CD1c-positive myeloid dendritic cell (primary cell): Measurements from ENCODE around the gene FBXW2.

Experiments used
- DNase-seq: peaks from one replicate; pipeline ENCODE4 v3.0.0-alpha.2; 2016; ENCODE audit errors: extremely low spot score

FBXW2 gene

DNA sequence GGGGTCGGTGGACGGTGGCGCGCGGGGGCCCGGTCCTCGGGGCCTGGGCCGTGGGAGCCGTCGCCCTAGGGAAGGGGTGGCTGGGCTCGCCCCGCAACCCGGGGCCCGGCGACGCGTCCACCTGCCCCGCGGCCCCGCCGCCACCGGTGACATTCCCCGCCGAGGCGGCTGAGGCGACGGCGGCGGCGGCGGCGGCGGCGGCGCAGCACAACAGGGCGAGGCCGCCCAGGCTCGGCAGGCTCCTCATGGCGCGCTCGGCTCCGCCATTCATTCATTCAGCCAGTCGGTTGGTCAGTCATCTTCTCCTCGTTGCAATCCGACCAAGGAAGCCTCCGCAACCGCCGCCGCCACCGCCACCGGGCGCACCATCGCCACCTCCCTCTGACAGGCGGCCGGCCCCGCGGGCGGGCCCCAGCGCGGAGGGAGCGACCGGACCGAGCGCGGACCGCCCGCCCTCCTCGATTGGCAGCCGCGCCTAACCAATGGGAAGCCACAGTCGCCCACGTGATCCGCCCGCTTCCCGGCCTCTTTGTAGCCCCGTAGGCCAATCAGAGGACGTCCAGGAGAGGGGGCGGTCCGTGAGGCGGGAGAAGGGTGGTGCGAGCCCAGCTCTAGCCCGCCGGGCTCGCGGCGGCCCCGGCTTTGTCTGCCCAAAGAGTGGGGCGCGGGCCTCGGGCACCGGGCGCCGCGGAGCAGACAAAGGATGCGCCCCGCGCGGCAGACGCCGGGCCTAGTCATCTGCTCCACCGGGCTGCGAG, 78.9 kb downstream of the FBXW2 start, which contains the start of gene MEGF9:
MEGF9 (minus strand) TSS at position 383 of the 758 bp plus-strand sequence; CDS start at position 271, 112 bp downstream.
- DNase-seq, result peak; percentile 99

DNA sequence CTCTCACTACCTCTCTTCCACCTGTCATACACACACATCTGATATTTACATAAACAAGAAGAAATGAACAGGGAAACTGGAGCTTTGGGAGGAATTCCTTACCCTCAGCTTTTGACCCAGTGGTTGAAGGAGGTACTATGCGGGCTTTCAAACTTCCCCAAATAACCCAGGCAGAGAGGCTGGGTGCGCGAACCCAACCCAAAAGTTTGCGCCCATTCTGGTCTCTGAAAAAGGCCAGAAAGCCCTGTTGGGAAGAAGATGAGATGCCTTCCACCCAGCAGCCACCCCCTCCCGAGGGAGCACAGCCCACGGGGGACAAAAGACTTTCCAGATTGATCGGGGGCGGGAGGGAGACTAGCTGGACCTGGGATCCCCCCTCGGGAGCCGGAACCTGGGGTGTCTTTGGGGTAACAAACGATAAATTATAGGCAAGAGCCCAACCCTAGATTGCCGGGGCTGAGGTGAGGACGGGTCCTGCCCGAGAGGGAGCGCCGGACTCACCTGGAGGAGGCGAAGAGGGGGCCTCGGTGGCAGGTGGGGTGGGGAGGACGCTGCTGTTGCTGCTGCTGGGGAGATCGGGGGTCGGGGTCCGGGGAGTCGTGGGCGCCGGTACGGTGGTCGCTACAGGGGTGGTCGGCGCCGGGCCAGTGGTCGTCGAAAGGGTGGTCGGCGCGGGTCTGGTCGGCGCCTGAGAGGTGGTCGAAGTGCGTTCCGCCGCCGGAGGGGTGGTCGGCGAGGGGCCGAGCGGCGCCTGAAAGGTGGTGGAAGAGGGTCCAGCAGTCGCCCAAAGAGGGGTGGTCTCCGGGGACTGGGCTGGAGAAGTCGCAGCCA, 79.7 kb downstream of the FBXW2 start:
- DNase-seq, result peak; percentile 59

DNA sequence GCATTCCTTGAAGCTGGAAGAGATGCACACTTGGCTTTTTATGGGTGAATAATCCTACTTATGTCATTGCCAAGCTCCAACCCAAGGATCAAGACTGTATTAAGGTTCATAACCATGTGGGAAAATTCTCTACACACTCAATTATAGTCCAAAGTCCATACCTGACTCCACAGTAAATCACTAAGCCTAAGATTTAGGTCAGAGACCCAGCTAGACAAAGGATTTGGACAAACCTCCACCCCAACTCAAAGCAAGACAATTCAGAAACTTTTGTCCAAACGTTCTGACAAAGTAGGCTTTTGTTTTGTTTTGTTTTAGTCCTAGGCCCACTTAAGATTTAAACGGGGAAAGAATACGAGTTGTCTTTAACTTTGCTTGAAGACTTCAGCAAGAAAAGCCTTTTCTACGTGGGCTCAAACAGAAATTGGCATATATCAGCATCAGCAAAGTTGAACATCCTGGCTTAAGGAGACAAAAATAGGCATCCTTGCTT, 80.6 kb downstream of the FBXW2 start:
- DNase-seq, result no peak

DNA sequence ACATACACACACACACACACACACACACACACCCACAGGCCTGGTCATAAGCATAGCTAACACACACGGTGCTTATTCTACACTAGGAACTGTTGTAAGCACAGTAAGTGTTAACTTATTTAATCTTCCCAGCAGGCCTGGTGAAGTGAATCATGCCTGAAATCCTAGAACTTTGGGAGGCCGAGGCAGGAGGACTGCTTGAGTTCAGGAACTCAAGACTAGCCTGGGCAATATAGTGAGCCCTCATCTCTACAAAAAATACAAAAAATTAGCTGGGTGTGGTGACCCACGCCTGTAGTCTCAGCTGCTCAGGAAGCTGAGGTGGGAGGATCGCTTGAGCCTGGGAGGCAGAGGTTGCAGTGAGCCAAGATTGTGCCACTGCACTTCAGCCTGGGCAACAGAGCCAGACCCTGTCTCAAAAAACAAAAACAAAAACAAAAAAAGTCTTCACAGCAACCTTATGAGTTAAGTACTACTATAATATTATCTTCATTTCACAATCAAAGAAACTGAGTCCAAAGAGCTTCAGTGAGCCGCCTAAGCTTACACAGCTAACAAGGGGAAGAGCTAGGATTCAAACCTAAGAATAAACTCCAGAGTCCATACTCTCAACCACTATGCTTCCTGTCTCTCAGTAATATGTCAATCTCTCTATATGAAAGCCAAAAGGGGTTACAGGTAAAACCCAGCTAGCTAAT, 81.2 kb downstream of the FBXW2 start:
- DNase-seq, result no peak

DNA sequence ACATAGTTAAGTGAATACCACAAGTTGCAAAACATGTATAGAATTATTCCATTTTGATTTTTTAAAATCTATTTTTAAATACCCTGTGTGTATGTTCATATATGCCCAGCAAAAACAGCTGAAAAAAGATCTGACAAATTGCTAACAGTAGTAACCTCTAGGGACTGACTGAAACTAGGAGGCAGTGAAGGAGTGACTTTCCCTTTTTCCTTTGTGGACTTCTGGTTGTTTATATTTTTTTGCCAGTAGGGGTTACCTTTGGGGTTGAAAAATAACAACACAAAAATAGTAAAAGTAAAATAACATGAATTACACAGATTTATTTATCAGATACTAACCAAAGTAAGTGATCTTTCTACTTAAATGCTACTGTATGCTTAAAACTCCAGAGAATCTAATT, 81.9 kb downstream of the FBXW2 start:
- DNase-seq, result no peak

DNA sequence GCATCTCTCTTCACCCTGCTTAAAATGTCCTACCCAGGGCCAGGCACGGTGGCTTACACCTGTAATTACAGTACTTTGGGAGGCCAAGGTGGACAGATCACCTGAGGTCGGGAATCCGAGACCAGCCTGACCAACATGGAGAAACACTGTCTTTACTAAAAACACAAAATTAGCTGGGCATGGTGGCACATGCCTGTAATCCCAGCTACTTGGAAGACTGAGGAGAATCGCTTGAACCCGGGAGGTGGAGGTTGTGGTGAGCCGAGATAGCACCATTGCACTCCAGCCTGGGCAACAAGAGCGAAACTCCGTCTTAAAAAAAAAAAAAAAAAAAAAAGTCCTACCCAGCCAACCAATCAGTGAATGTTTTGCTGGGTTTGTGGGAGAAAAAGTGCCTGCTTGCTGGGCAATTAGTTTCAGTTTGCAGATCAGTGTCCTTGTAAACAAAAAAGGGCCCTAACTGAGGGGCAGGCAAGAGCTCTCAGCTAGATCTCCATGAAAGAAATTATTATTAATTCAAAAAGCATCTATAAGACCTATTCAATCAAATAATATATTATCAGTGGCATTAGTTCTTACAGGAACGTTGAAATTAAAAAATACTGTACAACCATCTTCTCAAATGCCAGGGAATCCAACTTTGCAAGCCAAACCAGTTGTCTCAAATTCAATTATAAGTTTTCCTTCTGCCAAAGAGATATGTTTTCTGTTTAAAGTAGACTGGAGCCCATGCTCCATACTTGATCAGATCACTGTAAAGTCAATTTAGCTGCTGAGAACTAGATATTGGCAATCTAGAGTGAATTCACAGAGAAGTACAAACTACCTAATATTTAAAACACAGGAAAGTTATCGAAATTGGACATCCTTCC, 82.9 kb downstream of the FBXW2 start:
- DNase-seq, result peak; percentile 71

DNA sequence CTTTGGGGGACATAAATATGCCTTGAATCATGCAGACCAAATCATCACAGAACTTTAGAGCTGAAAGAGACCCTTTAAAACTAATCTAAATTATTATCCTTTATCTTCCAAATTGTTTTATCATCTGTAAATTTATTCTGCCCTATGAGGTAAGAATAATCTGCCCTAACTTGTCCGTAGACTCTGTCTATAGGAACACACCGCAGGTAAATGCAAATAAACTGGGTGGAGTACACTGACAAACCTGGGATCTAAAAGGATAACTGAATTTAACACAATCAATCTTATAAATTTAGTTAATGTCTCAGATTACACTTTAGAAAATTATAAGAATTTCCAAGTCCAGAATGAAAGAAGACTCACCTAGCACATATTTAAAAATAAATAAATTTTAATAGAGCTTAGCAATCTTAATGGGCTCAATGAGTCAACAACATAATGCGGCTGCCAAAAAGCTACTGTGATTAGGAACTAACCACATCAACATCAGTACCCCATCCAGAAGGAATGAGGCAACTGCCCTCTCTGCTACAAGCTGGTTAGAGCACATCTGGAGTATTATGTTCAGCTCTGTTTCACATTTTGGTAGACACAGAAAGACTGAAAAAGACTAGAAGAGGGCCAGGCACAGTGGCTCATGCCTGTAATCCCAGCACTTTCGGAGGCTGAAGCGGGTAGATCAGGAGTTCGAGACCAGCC, 84.5 kb downstream of the FBXW2 start:
- no peak for DNase-seq

DNA sequence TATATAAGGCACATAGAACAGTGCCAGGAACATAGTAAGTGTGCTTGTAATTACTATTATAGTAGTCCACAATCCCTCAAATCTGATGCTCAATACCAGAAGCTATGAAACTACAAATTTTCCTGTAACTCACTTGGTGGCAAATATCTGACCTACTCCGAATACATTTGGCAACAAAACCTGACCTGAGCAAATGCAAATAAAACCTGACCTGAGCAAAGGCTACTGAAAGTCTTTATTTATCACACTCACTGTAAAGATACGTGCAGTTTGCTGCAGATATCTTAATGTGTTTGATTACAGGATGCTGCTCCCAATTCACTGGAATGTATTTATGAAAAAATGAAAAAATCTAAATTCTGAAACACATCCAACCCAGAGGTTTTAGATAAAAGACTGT, 86.0 kb downstream of the FBXW2 start:
- no peak for DNase-seq
